ENCODE results near the gene DAAM1.

Gene DAAM1

GRCh38 chr14:59317346-59317745 lies 128.9 kb downstream of the DAAM1 start:
- DNase-seq, result no peak

DNA sequence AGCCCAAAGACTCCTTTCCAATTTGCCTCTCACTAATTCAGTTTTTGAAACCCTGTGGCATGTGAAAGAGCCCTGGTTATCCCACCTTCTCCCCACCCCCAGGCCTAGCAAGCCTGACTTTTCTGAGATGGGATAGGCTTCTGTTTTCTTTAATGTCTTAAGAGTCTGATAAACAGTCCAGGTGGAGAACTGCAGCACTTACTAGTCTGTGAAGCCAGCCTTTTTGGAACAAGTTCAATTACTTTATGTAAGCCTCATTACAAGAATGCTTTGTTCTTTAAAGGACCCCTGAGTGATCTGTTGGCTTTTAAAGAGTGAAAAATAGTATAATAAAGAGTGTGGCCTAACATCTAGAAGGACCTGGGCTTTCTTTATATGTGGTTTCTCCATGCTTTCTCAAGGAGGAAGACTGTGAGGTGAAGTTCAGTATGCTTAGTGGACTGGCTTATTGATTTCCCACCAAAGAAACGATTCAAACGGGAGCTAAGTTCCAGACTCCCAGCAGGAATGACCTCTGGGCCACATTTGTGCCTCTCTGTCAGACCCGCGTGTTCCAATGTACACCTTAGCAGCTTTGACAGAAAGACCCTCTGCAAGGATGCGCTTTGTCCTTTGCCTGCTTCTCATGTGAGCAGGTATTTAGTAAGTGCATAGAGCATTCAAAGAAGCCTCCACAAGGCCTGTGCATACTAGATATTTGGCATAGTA lies 129.5 kb downstream of the DAAM1 start:
- no peak for DNase-seq

DNA sequence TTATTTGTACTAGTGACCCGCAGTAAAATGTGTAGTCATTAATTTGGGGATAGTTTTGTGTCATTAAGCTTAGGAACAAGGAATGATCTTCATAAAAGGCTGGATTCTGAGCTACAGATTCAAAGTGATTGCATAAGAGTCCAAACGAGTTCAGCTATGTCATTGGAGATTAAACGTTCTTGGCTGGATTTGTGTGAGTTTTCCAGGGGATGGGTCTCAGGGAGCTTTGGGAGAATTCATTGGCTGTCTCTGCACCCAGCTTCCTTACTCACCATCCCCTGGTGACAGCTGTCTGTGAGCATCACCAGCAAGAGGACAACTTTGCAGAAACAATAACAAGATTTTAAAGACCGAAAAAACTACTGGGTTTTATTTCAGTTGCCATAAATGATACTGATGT lies 130.4 kb downstream of the DAAM1 start:
- no peak for DNase-seq

- DNase-seq, result no peak
Measured at GRCh38 chr14:59320361-59320760, 131.9 kb downstream of the DAAM1 start.

DNA sequence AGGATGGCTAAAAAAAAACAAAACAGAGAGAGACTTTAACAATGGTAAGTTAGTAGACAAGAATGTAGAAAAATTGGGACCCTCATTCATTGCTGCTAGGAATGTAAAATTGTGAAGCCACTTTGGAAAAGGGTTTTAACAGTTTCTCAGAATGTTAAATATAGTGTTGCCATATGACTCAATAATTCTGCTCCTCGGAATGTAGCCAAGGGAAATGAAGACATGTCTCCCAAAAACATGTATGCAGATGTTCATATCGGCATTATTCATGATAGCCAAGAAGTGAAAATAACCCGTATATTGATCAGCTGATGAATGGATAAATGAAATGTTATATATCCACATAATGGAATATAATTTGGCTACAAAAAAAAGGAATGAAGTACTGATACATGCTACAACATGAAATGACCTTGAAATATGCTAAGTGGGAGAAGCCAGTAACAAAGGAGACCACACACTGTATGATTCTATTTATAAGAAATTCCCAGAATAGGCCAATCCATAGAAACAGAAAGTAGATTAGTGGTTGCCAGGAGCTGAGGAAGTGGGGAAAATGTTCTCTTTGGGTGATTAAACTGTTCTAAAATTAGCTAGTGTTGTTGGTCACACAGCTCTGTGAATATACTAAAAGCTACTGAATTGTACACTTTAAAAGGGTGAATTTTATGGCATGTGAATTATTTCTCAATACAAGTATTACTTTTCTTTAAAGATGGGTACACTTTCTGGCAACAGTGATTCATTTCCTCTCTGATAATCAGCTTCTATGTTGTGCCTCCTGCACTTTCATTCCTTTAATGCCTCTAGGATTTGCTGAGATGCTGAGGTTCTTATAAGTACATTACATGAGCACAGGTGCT lies 132.5 kb downstream of the DAAM1 start:
- DNase-seq, result no peak

- DNase-seq, result no peak
Measured at GRCh38 chr14:59321626-59321949, 133.1 kb downstream of the DAAM1 start.

DNA sequence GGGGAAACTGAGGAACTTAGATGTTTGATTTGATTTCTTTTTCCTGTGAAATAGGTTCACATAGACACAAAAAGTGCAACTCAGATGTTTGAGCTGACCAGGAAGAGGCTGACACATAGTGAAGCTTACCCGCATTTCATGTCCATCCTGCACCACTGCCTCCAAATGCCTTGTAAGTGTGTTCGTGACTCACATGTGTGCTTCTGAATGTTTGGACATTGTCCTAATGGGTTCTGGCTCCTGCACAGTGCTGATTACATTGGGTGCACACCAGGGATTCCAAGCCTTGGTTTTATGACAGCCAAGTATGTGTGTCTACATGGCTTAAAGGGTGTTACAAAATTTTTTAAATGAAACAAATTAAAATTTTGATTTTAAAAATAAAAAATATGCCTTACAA lies 137.4 kb downstream of the DAAM1 start:
- DNase-seq, result no peak

GRCh38 chr14:59328454-59328853 lies 140.0 kb downstream of the DAAM1 start:
- DNase-seq, result no peak

DNA sequence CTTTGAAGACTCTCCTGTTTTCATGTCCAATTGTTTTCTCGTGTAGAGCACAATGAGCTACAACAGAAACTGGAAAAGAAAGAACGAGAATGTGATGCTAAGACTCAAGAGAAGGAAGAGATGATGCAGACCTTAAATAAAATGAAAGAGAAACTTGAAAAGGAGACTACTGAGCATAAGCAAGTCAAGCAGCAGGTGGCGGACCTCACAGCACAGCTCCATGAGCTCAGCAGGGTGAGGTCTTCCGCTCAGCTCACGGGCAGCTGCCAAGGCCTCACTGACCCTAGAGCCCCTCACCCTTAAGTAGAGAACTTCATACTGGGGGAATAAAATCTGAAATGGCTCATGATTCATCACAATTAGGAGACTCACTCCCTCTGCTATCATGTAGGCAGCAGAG lies 142.0 kb downstream of the DAAM1 start:
- no peak for DNase-seq

GRCh38 chr14:59331217-59331616 lies 142.8 kb downstream of the DAAM1 start:
- no peak for DNase-seq

GRCh38 chr14:59332727-59333126 lies 144.3 kb downstream of the DAAM1 start:
- no peak for DNase-seq

GRCh38 chr14:59333235-59333634 lies 144.8 kb downstream of the DAAM1 start:
- DNase-seq, result no peak

GRCh38 chr14:59333668-59334067 lies 145.2 kb downstream of the DAAM1 start:
- DNase-seq, result no peak

DNA sequence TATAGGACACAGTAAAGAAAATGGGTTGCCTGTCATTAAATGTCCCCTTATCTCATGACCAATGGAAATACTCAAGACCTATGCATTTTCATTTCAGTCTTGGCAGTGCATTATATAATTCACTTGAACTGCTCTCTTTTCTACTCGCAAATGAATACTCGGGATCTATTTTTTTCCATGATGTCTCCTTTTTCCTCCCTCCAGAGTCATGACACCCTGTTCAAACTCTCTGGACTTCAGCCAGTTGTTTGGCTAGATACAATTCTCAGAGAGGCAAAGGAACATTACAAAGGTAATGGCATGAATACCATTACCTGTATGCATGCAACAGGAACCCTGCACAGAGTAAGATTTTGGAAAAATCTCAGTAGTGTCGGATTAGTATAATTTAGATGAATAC lies 145.8 kb downstream of the DAAM1 start:
- DNase-seq, result no peak

GRCh38 chr14:59336098-59336497 lies 147.6 kb downstream of the DAAM1 start:
- DNase-seq, result no peak

- DNase-seq, result no peak
Measured at GRCh38 chr14:59336706-59337105, 148.2 kb downstream of the DAAM1 start.

- no peak for DNase-seq
Measured at GRCh38 chr14:59337141-59337611, 148.7 kb downstream of the DAAM1 start.

DNA sequence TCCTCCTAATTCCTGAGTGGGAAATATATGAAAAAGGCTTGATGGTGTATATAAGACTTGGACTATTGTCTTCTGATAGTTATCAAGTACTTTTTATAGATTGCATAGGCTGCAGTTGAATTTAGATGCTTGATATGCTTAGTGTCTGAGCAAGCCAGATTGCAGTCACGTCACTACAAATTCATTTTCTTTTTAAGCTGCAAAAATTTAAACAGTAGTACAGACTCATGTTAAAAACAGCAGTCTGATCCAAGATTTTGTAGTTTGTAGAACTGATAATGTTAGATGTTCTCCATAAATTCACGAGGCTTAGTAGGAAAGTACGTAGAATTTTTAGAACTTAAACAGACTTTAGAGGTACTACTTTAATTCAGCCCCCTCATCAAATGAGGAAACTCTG lies 150.3 kb downstream of the DAAM1 start:
- DNase-seq, result no peak

GRCh38 chr14:59339524-59340330 lies 151.3 kb downstream of the DAAM1 start:
- DNase-seq, result no peak

- DNase-seq, result no peak
Measured at GRCh38 chr14:59341858-59342477, 153.5 kb downstream of the DAAM1 start.

GRCh38 chr14:59342516-59343484 lies 154.3 kb downstream of the DAAM1 start:
- DNase-seq, result no peak

DNA sequence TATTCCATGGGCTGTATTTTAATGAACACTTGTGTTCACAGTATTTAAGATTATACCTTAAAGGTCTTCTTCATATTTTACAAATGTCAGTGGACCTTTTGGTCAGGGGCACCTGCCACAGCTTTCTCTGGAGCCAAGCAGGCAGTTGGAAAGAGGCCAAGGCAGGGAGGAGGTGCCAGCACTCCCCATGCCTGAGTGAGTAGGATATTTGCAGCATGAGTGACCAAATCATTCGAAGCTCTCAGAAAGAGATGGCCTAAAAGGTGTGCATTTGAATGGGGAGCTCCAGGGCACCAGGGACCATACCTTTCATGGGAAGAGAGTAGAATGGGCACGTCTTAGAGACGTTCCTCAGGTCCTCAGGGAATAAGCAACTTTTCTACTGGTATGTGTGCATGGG lies 155.1 kb downstream of the DAAM1 start:
- DNase-seq, result no peak
